H9 (cell line): Measurements from ENCODE around the gene PPL. TPM values are rescaled to one million over a fixed set of nuclear protein-coding genes. Genes with fewer than 3 reads are reported as not detected.

ENCODE experiments used
- DNase-seq: peaks from one replicate; pipeline ENCODE4 v3.0.0-alpha.2; 2017
- H2AFZ ChIP-seq: one replicate; pipeline ENCODE4 v1.6.1; 2013; ENCODE audit warnings: mild to moderate bottlenecking, low read length, control low read depth, moderate library complexity
- H2AK5ac ChIP-seq: 2 replicates; pipeline ENCODE4 v1.6.1; 2013; ENCODE audit warnings: low read length, control low read depth, mixed read lengths; ENCODE audit not compliant: insufficient read length
- H2BK120ac ChIP-seq: one replicate; pipeline ENCODE4 v1.6.1; 2013; ENCODE audit warnings: low read depth, mild to moderate bottlenecking, low read length, control low read depth, inconsistent platforms; ENCODE audit not compliant: poor library complexity, severe bottlenecking
- H2BK12ac ChIP-seq: 2 replicates; pipeline ENCODE4 v1.6.1; 2013; ENCODE audit warnings: low read length, control low read depth, mixed read lengths, low read depth; ENCODE audit not compliant: insufficient read length
- H2BK15ac ChIP-seq: 2 replicates; pipeline ENCODE4 v1.6.1; 2013; ENCODE audit warnings: low read depth, low read length, control low read depth
- H2BK20ac ChIP-seq: one replicate; pipeline ENCODE4 v1.6.1; 2013; ENCODE audit warnings: low read depth, mild to moderate bottlenecking, low read length, control low read depth, inconsistent platforms; ENCODE audit not compliant: poor library complexity, severe bottlenecking
- H2BK5ac ChIP-seq: 2 replicates; pipeline ENCODE4 v1.6.1; 2013; ENCODE audit warnings: low read length, control low read depth, mixed read lengths; ENCODE audit not compliant: insufficient read length
- H3K14ac ChIP-seq: 2 replicates; pipeline ENCODE4 v1.6.1; 2013; ENCODE audit warnings: low read length, control low read depth; ENCODE audit not compliant: insufficient read depth
- H3K18ac ChIP-seq: 2 replicates; pipeline ENCODE4 v1.6.1; 2013; ENCODE audit warnings: low read depth, mild to moderate bottlenecking, mixed read lengths, low read length, control low read depth; ENCODE audit not compliant: insufficient read length
- H3K23ac ChIP-seq: 2 replicates; pipeline ENCODE4 v1.6.1; 2013; ENCODE audit warnings: low read length, control low read depth, mixed read lengths, low read depth; ENCODE audit not compliant: insufficient read length
- H3K23me2 ChIP-seq: 2 replicates; pipeline ENCODE4 v1.6.1; 2013; ENCODE audit warnings: low read depth, mild to moderate bottlenecking, mixed read lengths, low read length, control low read depth; ENCODE audit not compliant: insufficient read length, poor library complexity, severe bottlenecking
- H3K27ac ChIP-seq: 2 replicates; pipeline ENCODE4 v1.5.1; 2013; ENCODE audit warnings: low read length, control low read depth, mixed read lengths, low read depth; ENCODE audit not compliant: insufficient read length
- H3K27me3 ChIP-seq: 2 replicates; pipeline ENCODE4 v1.6.1; 2013; ENCODE audit warnings: low read length, control low read depth, inconsistent platforms; ENCODE audit not compliant: insufficient read depth
- H3K4ac ChIP-seq: 2 replicates; pipeline ENCODE4 v1.6.1; 2013; ENCODE audit warnings: low read depth, mild to moderate bottlenecking, control low read depth, inconsistent platforms, low read length, moderate library complexity
- H3K4me1 ChIP-seq: 2 replicates; pipeline ENCODE4 v1.6.1; 2013; ENCODE audit warnings: low read length, control low read depth, inconsistent platforms; ENCODE audit not compliant: insufficient read depth
- H3K4me2 ChIP-seq: 2 replicates; pipeline ENCODE4 v1.6.1; 2013; ENCODE audit warnings: low read length, control low read depth, mixed read lengths; ENCODE audit not compliant: insufficient read length, insufficient read depth
- H3K56ac ChIP-seq: 2 replicates; pipeline ENCODE4 v1.6.1; 2013; ENCODE audit warnings: low read depth, mild to moderate bottlenecking, mixed read lengths, low read length, control low read depth; ENCODE audit not compliant: insufficient read length
- H3K79me1 ChIP-seq: 2 replicates; pipeline ENCODE4 v1.6.1; 2013; ENCODE audit warnings: low read depth, mild to moderate bottlenecking, moderate library complexity, low read length, control low read depth, inconsistent platforms; ENCODE audit not compliant: insufficient read depth, poor library complexity, severe bottlenecking
- H3K79me2 ChIP-seq: 2 replicates; pipeline ENCODE4 v1.6.1; 2013; ENCODE audit warnings: low read length, control low read depth, inconsistent platforms; ENCODE audit not compliant: insufficient read depth
- H3K9ac ChIP-seq: 2 replicates; pipeline ENCODE4 v1.6.1; 2013; ENCODE audit warnings: low read length, control low read depth, mixed read lengths; ENCODE audit not compliant: insufficient read length; ENCODE audit errors: extremely low read depth
- H3K9me3 ChIP-seq: one replicate; pipeline ENCODE4 v1.6.1; 2013; ENCODE audit warnings: low read depth, low read length, inconsistent platforms; ENCODE audit not compliant: control insufficient read depth
- H3T11ph ChIP-seq: one replicate; pipeline ENCODE4 v1.6.1; 2013; ENCODE audit warnings: mild to moderate bottlenecking, low read length, control low read depth, inconsistent platforms
- H4K20me1 ChIP-seq: one replicate; pipeline ENCODE4 v1.6.1; 2013; ENCODE audit not compliant: control insufficient read depth, insufficient read length, insufficient read depth
- H4K5ac ChIP-seq: 2 replicates; pipeline ENCODE4 v1.6.1; 2013; ENCODE audit warnings: low read depth, mild to moderate bottlenecking, mixed read lengths, low read length, control low read depth; ENCODE audit not compliant: insufficient read length
- H4K8ac ChIP-seq: replicated peaks from 2 replicates; pipeline ENCODE4 v1.6.1; 2013; ENCODE audit warnings: low read length, control low read depth, mixed read lengths, low read depth; ENCODE audit not compliant: insufficient read length
- H4K91ac ChIP-seq: 2 replicates; pipeline ENCODE4 v1.6.1; 2013; ENCODE audit warnings: low read depth, mild to moderate bottlenecking, moderate library complexity, mixed read lengths, low read length, control low read depth; ENCODE audit not compliant: insufficient read length
- H3K27ac Mint-ChIP-seq, 3 experiments: 2 replicates in 2 of 3; 3 replicates in 1 of 3; pipeline ENCODE4 v1.8.0; 2020 to 2021; ENCODE audit warnings: mixed read lengths in 3 of 3, mild to moderate bottlenecking in 1 of 3, moderate library complexity in 1 of 3
- H3K27me3 Mint-ChIP-seq: 2 replicates; pipeline ENCODE4 v1.8.0; 2021; ENCODE audit warnings: low read depth, mild to moderate bottlenecking, moderate library complexity, mixed read lengths
- H3K36me3 Mint-ChIP-seq, 3 experiments: 2 replicates in 2 of 3; 3 replicates in 1 of 3; pipeline ENCODE4 v1.8.0; 2020 to 2021; ENCODE audit warnings: low read depth in 3 of 3, mixed read lengths in 3 of 3; ENCODE audit not compliant: insufficient read depth in 1 of 3
- H3K4me1 Mint-ChIP-seq, 2 experiments: 2 replicates each; pipeline ENCODE4 v1.8.0; 2020; ENCODE audit warnings: mixed read lengths in 2 of 2
- H3K4me3 Mint-ChIP-seq, 2 experiments: 2 replicates in 1 of 2; 3 replicates in 1 of 2; pipeline ENCODE4 v1.8.0; 2020 to 2021; ENCODE audit warnings: mild to moderate bottlenecking in 2 of 2, mixed read lengths in 2 of 2, moderate library complexity in 1 of 2
- H3K9me3 Mint-ChIP-seq, 2 experiments: 2 replicates in 1 of 2; 3 replicates in 1 of 2; pipeline ENCODE4 v1.8.0; 2020; ENCODE audit warnings: mild to moderate bottlenecking in 2 of 2, mixed read lengths in 2 of 2, moderate library complexity in 1 of 2
- WGBS: extraction: QIAGEN DNeasy Blood & Tissue Kit; methylation state at CpG from one replicate; pipeline ENCODE4 v1.1.7; 2013; ENCODE audit warnings: missing lambda C conversion rate, low lambda C conversion rate, mixed read lengths; ENCODE audit not compliant: insufficient read length; ENCODE audit errors: extremely low coverage; 5-methylcytosine and 5-hydroxymethylcytosine counted together
- total RNA-seq: library from RNA; stranded (reverse); gene quantifications from 2 replicates; pipeline ENCODE4 v1.2.1, GENCODE V29; 2021
- TF ChIP-seq, protein P1 (sequence below): fragments of 200-600 bp; sonication (generic); conservative IDR thresholded peaks from 3 replicates; pipeline ENCODE4 v1.8.0; 2021; ENCODE audit warnings: antibody characterized with exemption, mild to moderate bottlenecking

Gene PPL
- total RNA-seq, 1 experiment from 2014 or later, result 29.2 TPM

DNA sequence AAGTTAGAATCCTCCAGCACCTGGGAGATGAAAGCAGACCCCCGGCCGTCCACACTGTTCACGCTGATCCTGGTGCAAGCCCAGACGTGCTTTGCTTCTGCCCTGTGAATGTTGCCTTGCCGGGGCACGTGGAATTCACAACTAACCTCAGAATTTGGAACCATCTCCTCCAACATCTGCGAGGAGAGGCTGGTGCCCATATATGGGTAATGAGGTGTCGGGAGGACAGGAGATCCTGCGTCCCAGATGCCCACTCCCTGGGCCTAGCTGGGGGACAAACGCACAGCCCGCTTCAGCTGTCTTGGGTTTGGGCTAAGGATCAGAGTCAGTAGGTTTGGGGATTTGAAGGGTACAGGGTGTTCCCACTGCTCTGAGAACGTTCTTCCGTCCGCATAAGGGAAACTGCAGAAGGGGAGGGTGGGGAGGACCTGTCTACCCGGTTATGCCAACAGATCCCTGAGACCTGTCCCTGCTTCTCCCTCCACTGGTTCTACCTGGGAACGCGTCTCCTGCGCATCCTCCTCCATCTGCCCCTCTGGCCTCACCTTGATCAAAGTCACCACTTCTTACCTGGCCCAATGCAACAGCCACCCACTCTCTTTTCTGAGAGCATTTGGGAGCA is 14.1 kb downstream of the PPL start:
- TF ChIP-seq, protein P1, sequence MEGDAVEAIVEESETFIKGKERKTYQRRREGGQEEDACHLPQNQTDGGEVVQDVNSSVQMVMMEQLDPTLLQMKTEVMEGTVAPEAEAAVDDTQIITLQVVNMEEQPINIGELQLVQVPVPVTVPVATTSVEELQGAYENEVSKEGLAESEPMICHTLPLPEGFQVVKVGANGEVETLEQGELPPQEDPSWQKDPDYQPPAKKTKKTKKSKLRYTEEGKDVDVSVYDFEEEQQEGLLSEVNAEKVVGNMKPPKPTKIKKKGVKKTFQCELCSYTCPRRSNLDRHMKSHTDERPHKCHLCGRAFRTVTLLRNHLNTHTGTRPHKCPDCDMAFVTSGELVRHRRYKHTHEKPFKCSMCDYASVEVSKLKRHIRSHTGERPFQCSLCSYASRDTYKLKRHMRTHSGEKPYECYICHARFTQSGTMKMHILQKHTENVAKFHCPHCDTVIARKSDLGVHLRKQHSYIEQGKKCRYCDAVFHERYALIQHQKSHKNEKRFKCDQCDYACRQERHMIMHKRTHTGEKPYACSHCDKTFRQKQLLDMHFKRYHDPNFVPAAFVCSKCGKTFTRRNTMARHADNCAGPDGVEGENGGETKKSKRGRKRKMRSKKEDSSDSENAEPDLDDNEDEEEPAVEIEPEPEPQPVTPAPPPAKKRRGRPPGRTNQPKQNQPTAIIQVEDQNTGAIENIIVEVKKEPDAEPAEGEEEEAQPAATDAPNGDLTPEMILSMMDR, result no peak
- Histone ChIP-seq H2BK20ac (no peak overlapping the region), H2AK5ac (no peak overlapping the region), H3K27me3 (no peaks in the 10 kb centered on the region), H3K23me2 (no peaks in the 10 kb centered on the region), H2AFZ (no peak overlapping the region), H4K91ac (no peak overlapping the region), H3K23ac (no peak overlapping the region), H3K27ac (no peak overlapping the region), H4K8ac (no peak overlapping the region), H3K79me2 (no peaks in the 10 kb centered on the region), H3K9me3 (no peaks in the 10 kb centered on the region), H2BK12ac (no peak overlapping the region), H3K18ac (no peak overlapping the region), H3K4ac (no peak overlapping the region), H2BK120ac (no peak overlapping the region), H3K4me2 (no peak overlapping the region), H4K5ac (no peak overlapping the region), H3K14ac (no peak overlapping the region), H2BK15ac (no peak overlapping the region), H3K4me1 (peaks cover 6% of the 10 kb centered on the region), H3K79me1 (no peaks in the 10 kb centered on the region), H4K20me1 (no peaks in the 10 kb centered on the region), H3K56ac (no peak overlapping the region), H3T11ph (no peak overlapping the region), H3K9ac (no peak overlapping the region), H2BK5ac (no peak overlapping the region)
- Mint-ChIP-seq H3K27ac (peak overlapping the region in 2 of 3 experiments; percentile 86 to 89; a peak in 5 of 7 replicates), H3K9me3 (peaks cover 8 to 9% of the 10 kb centered on the region in 2 experiments), H3K4me1 (peaks cover 36 to 39% of the 10 kb centered on the region in 2 experiments), H3K36me3 (peaks cover 6 to 17% (median 10%) of the 10 kb centered on the region in 3 experiments), H3K27me3 (no peaks in the 10 kb centered on the region; the same call in 1 of the 2 replicates), H3K4me3 (no peak overlapping the region)
- no CpG with 5 or more reads among the region's 18 CpGs for WGBS
- no peak for DNase-seq
